NCI-H69 (cell line): ENCODE data around the gene JAG1.

Experiments used
- DNase-seq: peaks from one replicate; lab custom pipeline; 2025; lab: John Stamatoyannopoulos, UW

JAG1 gene

GRCh38 chr20:10667560-10668167 lies 6.1 kb downstream of the JAG1 start:
- peak; percentile 95 for DNase-seq

- peak; percentile 91 for DNase-seq
Measured at GRCh38 chr20:10667077-10667401, 6.8 kb downstream of the JAG1 start.

- peak; percentile 71 for DNase-seq
Measured at GRCh38 chr20:10666221-10667076, 7.3 kb downstream of the JAG1 start.

GRCh38 chr20:10665791-10666190 lies 8.0 kb downstream of the JAG1 start:
- DNase-seq = no peak

- peak; percentile 37 for DNase-seq
Measured at GRCh38 chr20:10665027-10665561, 8.7 kb downstream of the JAG1 start.

- DNase-seq = no peak
Measured at GRCh38 chr20:10663756-10664155, 10.0 kb downstream of the JAG1 start.

- DNase-seq = no peak
Measured at GRCh38 chr20:10662661-10663458, 10.9 kb downstream of the JAG1 start.

- DNase-seq = no peak
Measured at GRCh38 chr20:10662151-10662550, 11.6 kb downstream of the JAG1 start.

- no peak for DNase-seq
Measured at GRCh38 chr20:10661261-10661660, 12.5 kb downstream of the JAG1 start.

GRCh38 chr20:10660661-10661060 lies 13.1 kb downstream of the JAG1 start:
- DNase-seq = no peak

- peak; percentile 13 for DNase-seq
Measured at GRCh38 chr20:10659651-10660601, 13.9 kb downstream of the JAG1 start.

GRCh38 chr20:10658876-10659632 lies 14.7 kb downstream of the JAG1 start:
- DNase-seq = no peak

GRCh38 chr20:10658051-10658823 lies 15.6 kb downstream of the JAG1 start:
- no peak for DNase-seq

- DNase-seq = no peak
Measured at GRCh38 chr20:10657453-10657852, 16.3 kb downstream of the JAG1 start.

GRCh38 chr20:10655720-10656669 lies 17.8 kb downstream of the JAG1 start:
- DNase-seq = no peak

- DNase-seq = peak; percentile 75
Measured at GRCh38 chr20:10654630-10655029, 19.2 kb downstream of the JAG1 start.

GRCh38 chr20:10654250-10654610 lies 19.6 kb downstream of the JAG1 start:
- no peak for DNase-seq

GRCh38 chr20:10653599-10654249 lies 20.1 kb downstream of the JAG1 start:
- no peak for DNase-seq
